ENCODE data around the gene MMS19.
"Not testable (repeated sequence)": the region's sequence is repeated elsewhere in the genome, so short reads cannot be mapped to it uniquely, and the experiment has no call there.

The MMS19 gene

DNA sequence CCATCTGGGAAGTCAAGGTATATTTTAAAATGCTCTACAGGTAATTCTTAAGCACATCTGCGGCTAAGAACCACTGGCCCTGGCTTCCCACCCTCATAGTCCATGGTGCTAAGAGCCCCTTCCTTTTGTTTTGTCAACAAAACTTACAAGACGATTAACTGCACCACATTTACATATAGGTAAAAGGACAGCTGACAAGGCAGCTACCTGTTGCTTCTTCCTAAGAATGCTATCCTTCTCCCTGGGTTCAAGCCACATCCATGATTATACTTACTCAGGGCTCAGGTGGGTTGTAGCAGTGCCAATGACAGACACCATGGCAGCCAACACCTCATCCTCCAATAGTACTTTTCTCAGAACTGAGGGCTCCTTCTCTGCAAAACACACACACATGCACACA, 35.9 kb downstream of the MMS19 start:
- DNase-seq (ENCODE audit: low spot score) = no peak

DNA sequence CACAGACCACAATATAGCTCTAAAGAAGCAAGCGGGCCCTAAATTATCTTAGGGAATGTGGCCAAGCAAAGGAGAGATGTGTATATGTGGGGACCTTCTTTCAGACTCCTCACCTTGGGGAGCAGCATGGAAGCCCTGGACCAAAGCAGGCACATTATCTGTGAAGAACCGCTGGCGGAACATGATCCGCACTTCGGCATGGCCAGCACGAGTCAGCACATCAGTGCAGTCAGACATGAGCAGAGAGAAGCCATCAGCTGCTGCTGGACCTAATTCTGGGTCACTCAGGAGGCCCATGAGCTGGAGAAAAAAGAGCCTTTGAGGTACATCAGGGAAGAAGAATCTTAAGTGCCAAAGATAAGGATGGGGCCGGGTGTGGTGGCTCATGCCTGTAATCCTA, 38.3 kb downstream of the MMS19 start:
- DNase-seq (ENCODE audit: low spot score) = no peak

DNA sequence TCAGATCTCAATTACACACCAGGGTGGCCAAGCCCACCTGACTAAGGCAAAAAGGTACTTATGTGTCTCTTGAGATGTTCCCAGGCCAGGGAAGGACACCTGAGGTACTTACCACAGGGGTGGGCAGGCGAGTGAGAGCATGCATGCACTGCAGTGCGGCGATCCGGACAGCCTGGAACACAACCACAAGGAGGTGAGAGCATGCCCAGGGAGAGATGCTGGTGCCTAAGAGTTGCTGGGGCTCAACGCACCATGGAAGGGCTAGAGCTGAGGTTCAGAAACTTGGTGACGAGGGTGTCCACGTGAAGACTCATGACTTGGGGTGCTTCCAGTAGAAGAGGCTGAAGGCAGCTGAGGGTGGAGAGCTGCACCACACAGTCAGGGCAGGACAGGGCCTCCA, 39.1 kb downstream of the MMS19 start:
- no peak for DNase-seq (ENCODE audit: low spot score)

DNA sequence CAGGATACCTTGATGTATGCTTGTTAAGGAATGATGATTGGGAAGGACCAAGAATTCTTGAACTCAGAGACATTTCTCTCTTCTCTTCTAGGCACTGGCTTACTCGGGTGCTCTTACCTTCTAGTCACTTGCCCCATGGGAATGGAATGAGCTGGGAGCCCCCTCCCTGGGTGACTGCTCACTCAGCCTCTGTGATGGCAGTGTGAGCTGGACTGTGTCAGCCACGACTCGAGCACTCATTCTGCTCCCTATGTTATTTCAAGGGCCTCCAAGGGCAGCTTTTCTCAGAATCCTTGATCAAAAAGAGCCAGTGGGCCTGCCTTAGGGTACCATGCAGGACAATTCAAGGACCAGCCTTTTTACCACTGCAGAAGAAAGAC, 41.5 kb downstream of the MMS19 start:
- no peak for DNase-seq (ENCODE audit: low spot score)

DNA sequence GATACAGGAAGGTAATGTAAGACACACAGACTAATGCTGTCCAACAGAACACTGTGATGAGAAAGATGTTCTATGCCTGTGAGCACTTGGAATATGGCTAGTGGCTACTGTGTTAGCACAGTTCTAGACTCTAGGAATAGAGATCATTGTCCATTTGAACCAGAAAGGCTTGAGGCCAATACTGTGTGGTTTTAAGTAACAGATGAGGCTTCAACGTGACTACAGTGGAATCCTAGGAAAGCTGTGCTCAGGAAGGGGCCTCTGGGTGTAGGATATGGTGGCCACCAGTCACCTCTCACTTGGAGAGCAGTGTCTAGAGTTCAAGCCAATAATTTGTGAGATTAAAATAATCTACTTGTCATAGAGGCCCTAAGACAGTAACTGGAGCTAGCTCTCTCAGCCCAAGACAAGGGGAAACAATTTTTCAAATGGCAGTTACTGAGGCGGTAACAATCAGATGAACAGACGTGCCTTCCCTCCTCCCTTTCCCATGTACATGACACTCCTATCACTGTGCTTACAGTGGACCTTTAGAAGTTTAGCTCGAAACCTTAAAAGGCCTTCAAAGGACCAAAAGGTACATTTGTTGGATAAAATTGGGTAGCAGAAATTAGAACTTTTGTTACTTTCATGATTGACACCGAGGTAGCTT, 42.1 kb downstream of the MMS19 start:
- no peak for DNase-seq (ENCODE audit: low spot score)

DNA sequence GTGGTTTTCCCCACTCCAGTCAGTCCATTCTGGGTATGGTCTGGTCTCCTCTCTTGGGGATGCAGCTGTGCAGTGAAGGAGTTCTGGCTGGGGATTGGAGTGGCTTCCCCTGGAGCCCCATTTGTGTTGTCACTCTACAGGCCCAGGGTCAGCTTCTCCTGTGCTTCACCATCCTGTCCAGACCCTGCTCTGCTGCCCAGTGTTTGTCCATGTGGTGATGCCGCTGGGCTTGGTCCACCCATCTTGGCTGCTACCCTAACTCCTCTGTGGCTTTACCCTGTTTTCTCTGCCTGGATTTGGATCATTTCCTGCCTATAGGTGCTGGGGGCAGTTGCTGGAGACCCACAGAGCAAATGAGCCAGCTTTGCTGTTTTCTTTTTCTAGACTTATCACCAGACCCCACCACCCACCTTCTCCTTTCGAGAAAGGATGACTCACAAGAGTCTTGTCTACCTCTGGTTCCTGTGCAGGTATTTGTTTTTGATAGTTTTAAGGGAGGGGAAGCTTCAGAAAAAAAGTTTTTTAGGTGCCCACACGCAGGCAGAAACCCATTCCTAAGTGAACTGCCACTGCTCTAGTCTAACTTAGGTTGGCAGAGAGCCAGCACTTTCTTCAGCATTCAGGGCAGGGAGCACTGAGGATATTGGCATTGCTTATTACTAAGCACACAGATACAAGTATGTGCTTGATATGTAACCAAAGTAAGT, 43.7 kb downstream of the MMS19 start:
- no peak for DNase-seq (ENCODE audit: low spot score)

DNA sequence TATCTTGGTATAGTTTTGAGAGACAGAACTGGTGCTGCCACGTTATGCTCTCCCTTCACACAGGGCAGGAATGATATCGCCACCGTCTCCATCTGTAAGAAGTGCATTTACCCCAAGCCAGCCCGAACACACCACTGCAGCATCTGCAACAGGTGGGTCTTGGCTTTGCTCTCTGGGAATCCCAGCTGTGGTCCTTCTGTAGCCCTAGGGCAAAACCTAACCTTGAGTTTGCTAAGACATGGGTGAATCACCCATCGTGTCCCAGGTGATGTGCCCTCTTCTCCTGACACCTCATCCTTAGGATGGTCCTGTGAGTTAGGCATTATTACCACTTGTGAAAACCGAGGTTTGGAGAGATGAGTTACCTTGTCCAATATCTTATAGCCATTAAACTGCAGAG, 45.9 kb downstream of the MMS19 start:
- no peak for DNase-seq (ENCODE audit: low spot score)

DNA sequence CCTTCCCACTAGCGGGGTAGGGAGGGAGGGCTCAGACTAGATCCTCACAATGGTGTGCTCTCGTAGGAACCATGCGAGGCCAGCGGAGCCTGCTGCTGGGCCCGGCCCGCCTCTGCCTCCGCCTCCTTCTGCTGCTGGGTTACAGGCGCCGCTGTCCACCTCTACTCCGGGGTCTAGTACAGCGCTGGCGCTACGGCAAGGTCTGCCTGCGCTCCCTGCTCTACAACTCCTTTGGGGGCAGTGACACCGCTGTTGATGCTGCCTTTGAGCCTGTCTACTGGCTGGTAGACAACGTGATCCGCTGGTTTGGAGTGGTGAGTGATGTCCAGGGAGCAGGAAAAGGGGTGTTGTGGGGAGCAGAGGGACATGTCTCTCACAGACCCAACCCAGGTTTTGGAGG, 46.6 kb downstream of the MMS19 start:
- DNase-seq (ENCODE audit: low spot score) = no peak

DNA sequence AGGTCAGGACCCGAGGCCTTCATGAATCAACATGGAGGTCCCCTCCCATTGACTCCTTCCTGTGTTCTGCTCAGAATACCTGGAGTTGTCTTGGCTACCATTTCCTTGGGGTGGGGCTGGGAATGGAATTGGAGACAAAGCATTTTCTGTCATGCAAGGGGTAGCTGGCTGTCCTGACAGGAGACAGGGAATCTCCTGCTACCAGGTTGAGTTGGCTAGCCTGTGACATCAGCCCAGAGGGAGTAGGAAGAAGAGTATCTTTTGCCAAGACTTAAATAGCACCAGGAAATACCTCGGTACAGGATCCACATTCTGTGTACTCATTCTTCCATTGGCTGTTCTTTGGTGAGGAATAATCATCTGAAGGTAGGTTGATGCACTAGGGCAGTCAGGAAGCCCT, 47.4 kb downstream of the MMS19 start:
- no peak for DNase-seq (ENCODE audit: low spot score)

DNA sequence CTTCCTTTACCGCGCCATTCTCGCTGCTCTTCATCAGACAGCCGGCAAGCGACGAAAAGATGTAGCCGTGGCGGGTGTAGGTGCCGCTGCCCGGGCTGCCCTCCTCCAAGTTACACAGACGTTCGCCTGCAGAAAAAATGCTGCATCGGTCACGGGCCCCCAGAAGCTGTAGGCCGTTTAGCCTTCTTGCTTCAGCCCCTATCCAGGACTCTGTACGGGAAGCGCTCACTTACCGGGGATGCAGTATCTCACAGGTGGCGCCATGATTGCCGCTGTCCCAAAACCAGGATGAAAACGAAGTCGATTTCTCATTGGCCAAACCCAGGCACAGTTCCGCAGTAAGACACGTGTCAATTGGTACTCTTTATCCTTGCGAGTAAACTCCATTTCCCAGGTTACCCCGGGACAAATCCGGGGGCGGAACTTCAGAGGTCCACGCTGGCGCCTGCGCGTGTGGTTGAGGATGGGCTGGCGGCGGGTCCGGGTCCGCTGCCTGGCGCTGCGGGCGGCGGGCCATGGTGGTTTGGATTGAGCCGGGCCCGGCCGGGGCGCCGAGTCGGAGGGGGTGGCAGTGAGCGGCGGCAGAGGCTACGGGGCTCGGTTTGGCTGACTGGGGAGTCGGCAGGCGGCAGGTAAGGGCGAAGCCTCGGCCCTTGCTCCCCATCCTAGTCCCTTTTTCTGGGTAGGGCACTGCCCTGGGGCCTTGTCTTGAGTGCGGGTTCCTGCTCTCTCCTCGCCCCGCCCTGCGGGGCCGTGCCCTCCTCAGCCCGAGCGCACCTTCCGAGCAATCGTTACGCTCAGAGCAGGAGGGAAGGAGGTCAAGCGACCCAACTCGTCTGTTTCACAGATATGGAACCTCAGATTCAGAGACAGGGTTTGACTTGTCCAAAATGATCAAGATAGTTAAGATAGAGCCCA, 52.2 kb downstream of the MMS19 start, which contains the start of the genes EXOSC1 and ZDHHC16:
EXOSC1 (minus strand) TSS at position 285 of the 918 bp plus-strand sequence; CDS start at position 264, 21 bp downstream.
ZDHHC16 (plus strand) TSS at position 454 of the 918 bp plus-strand sequence. CDS start 5,501 bp downstream, outside the sequence.
- peak; percentile 97 for DNase-seq (ENCODE audit: low spot score)

DNA sequence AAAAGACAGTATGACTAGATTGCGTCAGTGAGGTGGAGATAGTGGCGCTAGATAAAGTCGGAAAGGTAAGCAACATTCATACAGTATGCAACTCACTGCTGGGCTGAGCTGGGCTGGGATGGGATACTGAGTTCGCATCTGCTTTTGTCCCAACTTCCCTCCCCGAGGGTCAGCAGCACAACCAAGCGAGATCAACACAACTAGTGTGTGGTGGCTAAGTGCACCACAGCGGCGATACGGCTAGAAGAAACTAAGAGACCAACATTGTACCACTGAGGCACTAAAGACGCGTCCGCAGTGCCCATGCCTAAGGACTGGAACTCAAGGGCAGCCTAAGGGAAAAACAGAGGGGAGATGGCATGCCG, 52.9 kb downstream of the MMS19 start:
- DNase-seq (ENCODE audit: low spot score) = no peak

DNA sequence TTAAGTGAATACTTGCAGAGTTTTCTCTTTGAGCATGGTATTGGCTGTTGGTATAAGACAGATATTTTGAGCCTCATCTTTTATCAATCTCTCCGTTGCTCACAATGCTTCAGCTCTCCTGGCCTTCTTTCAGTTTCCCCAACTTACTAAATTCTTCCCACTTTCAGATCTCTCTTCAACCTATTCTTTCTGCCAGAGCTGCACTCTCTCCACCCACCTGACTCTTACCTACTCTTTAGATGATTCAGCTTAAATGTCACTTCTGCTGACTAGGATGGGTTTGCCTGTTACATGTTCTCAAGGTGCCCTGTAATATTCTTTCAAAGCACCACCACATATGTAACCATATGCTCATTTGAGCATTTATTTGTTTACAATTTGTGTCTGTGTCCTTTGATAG, 54.0 kb downstream of the MMS19 start:
- DNase-seq (ENCODE audit: low spot score) = no peak

DNA sequence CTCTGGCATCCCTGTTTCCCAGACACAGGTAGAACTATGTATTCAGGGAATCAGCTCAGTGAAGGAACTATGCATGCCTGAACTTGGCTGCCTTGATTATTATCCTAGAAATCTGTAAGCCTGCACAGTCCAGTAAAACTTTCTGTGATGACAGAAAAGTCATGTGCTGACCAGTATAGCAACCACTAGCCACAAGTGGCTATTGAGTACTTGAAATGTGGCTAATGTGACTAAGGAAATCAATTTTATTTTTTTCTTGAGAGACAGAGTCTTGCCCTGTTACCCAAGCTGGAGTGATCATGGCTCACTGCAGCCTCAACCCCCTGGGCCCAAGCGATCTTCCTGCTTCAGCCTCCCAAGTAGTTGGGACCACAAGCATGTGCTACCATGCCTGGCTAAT, 55.9 kb downstream of the MMS19 start:
- DNase-seq (ENCODE audit: low spot score) = no peak

DNA sequence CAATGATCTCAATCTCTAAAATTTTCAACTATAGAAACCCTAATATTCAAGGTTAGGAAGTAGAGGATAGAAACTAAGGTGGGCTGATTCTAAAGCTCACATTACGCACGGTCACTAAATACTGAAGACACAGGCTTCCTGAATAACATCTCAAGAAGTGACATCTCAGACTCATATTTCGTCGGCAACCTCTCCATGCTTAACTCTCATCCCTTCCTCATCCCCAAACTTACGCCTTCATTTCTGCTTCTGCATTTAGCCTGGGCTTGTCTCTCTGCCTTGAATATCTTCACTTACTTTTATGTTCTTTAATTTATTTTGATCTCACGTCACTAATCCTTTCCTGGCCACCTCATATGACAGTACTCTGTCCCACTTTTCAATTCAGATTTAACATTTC, 63.0 kb downstream of the MMS19 start:
- no peak for DNase-seq (ENCODE audit: low spot score)

DNA sequence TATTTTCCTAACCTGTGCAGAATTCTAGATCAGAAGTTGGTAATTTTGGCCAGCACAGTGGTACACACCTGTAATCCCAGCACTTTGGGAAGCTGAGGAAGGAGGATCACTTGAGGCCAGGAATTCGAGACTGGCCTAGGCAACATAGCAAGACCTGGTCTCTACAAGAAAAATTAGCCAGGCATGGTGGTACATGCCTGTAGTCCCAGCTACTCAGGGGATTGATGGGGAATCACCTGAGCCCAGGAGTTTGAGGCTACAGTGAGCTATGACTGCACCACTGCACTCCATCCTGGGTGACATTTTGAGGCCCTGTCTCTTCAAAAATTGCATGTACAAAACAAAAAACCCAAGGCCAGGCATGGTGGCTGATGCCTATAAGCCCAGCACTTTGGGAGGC, 63.7 kb downstream of the MMS19 start:
- DNase-seq (ENCODE audit: low spot score) = no peak

DNA sequence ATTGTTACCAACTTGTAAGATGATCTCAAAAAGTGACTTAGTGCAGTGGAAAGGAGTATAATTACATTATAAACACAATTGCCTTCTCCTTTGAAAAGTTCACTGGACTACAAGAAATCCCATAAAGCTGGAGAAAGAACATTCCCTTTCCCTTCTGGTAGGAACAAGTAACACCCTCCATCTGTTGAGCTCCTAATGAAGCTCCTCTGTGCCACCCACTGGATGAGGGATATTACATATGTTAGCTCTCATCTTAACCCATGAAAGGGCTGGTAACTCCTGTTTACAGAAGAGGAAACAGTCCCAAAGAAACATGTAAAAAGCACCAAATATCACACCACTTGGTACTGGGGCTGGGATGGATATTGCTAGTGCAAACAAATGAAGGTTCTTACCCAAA, 64.2 kb downstream of the MMS19 start:
- no peak for DNase-seq (ENCODE audit: low spot score)

DNA sequence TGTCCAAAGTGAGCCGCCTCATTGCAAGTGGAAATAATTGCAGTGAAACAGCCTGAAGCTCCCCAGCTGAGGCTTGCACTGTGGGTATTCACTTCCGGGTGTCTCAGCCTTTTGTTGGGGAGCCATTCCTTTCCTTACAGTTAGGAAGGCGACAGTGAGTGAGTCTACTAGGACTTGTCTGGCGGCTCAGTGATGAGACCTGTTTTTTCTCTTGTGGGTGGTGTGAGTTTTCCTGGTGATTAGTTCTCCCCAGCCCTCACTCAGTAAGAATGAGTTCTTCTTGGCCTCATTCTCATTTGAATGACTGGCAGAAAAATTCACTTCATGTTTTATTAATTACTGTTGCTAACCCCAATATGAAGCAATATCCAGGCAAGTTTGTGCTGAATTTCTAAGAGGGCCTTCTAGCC, 69.6 kb downstream of the MMS19 start:
- no peak for DNase-seq (ENCODE audit: low spot score)

DNA sequence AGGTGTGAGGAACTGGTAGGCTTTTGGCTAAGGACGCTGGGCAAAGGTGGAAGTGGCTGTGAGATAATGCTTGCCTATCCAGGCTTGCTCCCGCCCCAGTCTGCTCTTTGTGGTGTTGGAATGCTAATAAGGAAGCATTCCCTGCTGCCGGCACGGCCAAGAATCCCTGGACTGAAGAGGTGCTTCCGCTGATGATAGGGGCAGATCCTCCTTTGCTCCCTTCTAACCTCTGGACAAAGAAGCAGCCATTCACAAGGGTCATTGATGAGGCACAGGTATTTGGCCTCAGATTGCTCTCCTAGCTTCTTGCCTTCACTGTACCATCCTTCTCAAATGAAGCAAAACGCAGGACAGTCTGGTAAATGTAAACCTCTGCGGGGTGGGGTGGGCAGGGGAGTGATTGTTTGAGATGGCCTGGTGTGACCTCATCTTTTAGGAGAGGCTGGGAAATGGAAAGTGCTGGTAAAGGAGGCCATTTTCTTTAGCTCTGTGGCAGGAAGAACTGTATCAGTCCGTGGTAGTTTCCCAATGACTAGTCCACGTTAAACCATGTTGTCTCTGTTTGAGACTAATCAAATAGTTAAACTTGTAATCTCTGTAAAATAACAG, 70.5 kb downstream of the MMS19 start:
- no peak for DNase-seq (ENCODE audit: low spot score)

DNA sequence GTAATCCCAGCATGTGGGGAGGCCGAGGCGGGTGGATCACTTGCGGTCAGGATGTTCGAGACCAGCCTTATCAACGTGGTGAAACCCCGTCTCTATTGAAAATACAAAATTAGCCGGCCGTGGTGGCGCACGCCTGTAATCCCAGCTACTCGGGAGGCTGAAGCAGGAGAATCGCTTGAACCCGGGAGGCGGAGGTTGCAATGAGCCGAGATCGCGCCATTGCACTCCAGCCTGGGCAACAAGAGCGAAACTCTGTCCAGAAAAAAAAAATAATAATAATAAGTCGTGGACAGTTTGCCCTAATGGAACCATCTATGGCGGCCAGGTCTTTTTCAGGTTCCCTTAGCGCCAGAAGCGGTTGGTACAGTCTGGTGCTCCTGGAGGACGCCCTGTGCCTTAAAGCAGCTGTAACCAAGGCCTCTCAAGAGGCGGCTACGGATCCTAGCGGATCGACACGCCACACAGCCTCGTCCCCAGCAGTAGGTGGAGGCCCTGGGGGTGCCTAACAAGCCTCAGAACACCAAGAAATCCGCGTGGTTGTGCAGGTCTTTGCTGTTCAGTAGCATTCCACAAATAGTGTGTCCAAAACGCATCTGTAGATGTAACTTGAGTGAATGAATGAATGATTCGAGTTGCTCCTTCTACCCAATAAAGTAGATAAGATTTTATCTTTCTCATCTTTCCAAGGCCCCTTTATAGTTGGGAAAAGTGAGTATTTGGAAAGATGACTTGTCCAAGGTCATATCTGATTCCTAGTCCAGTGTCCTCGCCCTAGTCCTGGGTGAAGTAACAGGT, 71.2 kb downstream of the MMS19 start:
- DNase-seq (ENCODE audit: low spot score) = no peak

DNA sequence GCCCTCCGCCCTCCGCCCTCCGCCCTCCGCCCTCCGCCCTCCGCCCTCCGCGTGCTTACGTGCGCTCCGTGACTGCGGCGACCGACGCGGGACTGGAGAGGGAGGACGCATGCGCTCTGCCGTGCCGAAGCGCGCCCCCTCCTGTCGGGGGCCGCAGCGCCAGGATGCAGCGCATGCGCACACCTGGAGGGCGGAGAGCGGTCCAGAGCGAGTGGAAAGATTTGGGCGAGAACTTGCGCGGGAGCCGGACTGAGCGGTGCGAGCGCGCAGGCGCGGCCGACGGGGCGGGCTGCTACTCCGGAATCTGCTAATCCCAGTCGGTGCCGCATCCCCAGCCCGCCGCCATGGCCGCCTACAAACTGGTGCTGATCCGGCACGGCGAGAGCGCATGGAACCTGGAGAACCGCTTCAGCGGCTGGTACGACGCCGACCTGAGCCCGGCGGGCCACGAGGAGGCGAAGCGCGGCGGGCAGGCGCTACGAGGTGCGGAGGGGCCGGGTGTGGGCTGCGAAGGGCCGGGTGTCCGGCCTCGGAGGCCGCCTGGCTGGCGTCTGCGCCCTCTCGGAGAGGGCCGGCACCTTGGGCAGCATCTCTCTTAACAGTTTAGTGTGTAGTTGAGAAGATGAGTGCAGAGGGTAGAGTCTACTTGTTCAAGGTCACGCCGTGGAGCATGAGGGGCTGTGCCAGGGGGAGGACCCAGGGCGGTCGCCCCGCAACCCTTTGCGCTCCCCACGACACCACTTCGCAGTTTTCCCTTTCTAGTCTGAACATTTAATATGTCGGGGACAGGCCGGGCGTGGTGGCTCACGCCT, 72.1 kb downstream of the MMS19 start, which contains the start of gene PGAM1:
PGAM1 (plus strand) TSS at position 228 of the 812 bp plus-strand sequence; CDS start at position 345, 117 bp downstream.
- peak; percentile 98 for DNase-seq (ENCODE audit: low spot score)

DNA sequence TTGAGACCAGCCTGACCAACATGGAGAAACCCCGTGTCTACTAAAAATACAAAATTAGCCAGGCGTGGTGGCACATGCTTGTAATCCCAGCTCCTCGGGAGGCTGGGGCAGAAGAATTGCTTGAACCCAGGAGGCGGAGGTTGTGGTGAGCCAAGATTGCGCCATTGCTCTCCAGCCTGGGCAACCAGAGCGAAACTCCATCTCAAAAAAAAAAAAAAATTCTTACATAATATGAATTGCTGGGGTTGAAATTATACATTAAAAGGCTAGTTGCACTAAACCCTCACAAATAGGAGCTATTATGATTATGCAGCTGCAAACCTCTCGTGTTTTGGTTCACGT, 74.5 kb downstream of the MMS19 start:
- not testable (repeated sequence) for DNase-seq (ENCODE audit: low spot score)
